Peyer's patch (tissue), 4 donors: ENCODE measurements around the gene SLC22A23.

Experiments
- CTCF ChIP-seq, 6 experiments: fragments of 450-650 bp in 4 of 6; fragments of 200-600 bp in 2 of 6; sonication (generic) in 1 of 6; IDR thresholded peaks; one replicate each; pipeline ENCODE4 v1.5.1; 2017 to 2019; ENCODE audit warnings: antibody characterized with exemption in 6 of 6, mild to moderate bottlenecking in 3 of 6, moderate library complexity in 1 of 6
- POLR2A ChIP-seq, 2 donors: fragments of 450-650 bp; IDR thresholded peaks; one replicate each; pipeline ENCODE4 v1.5.1; 2017; ENCODE audit warnings: antibody characterized with exemption in 2 of 2, mild to moderate bottlenecking in 2 of 2, moderate library complexity in 2 of 2

DNA sequence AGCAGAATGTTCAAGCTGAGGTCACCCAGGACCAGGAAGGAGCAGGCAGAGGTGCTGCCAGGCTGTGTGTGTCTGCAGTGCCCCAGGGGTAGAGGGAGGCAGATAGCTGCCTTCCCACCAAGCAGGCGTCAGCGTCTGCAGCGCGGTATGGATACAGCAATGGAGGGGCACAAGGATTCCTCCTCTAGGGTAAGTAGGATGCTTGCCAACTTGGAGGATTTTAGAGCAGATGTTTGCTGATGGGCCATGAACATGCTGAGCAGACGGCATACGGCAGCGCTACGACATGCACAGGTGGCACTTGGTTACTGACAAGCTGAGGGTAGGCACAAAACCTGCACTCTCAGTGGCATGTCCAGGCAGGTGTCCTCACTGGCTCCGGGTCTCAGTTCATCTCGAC is 150.0 kb downstream of the SLC22A23 start:
- TF ChIP-seq CTCF (IDR thresholded peaks at IDR 0.05) (no peak), POLR2A (IDR thresholded peaks at IDR 0.05) (no peak)
